OCI-LY7 (cell line): ENCODE measurements around the gene DUSP16.

Experiments
- CTCF ChIP-seq: fragments of 200-600 bp; sonication (generic); conservative IDR thresholded peaks from 2 replicates; pipeline ENCODE4 v1.5.1; 2014; ENCODE audit warnings: mild to moderate bottlenecking, antibody characterized with exemption, low read length, moderate library complexity, mixed read lengths
- EZH2phosphoT487 ChIP-seq: fragments of 200-600 bp; sonication (generic); IDR thresholded peaks from 2 replicates; pipeline ENCODE4 v1.6.1; 2018; ENCODE audit warnings: low read depth, borderline replicate concordance, mild to moderate bottlenecking, mixed run types, antibody characterized with exemption, low read length, moderate library complexity, mixed read lengths

GRCh38 chr12:12511021-12511783 lies 51.5 kb downstream of the DUSP16 start:
- TF ChIP-seq CTCF (no peak), EZH2phosphoT487 (no peak)
